Sigmoid colon (tissue), 7 donors: Measurements from ENCODE around the gene GRID2. TPM values are rescaled to one million over a fixed set of nuclear protein-coding genes. Genes with fewer than 3 reads are reported as not detected.
"Not testable (repeated sequence)": the region's sequence is repeated elsewhere in the genome, so short reads cannot be mapped to it uniquely, and the experiment has no call there.

Experiments
- DNase-seq: peaks from one replicate; pipeline ENCODE4 v3.0.0-alpha.2; 2019
- H3K27ac ChIP-seq, 4 donors: fragments of 200-600 bp; sonication (generic); one replicate each; pipeline ENCODE4 v1.5.1; 2016 to 2019; ENCODE audit warnings: mild to moderate bottlenecking in 1 of 4
- H3K27me3 ChIP-seq, 3 donors: fragments of 200-600 bp; sonication (generic); one replicate each; pipeline ENCODE4 v1.5.1; 2019; ENCODE audit warnings: mild to moderate bottlenecking in 1 of 3
- H3K36me3 ChIP-seq, 4 donors: fragments of 200-600 bp; sonication (generic); one replicate each; pipeline ENCODE4 v1.5.1; 2016 to 2019
- H3K4me1 ChIP-seq, 4 donors: fragments of 200-600 bp; sonication (generic); one replicate each; pipeline ENCODE4 v1.5.1; 2017 to 2019
- H3K4me3 ChIP-seq, 4 donors: fragments of 200-600 bp; sonication (generic); one replicate each; pipeline ENCODE4 v1.5.1; 2017 to 2019; ENCODE audit warnings: mild to moderate bottlenecking in 2 of 4, moderate library complexity in 1 of 4
- H3K9me3 ChIP-seq, 4 donors: fragments of 200-600 bp in 3 of 4; sonication (generic) in 3 of 4; one replicate each; pipeline versions ENCODE4 v1.5.1 to v1.6.1; 2013 to 2019
- EP300 ChIP-seq, 4 donors: sonication (generic); formaldehyde crosslinking; IDR thresholded peaks; one replicate each; pipeline ENCODE4 v1.6.1; 2017; ENCODE audit warnings: antibody characterized with exemption in 4 of 4
- POLR2A ChIP-seq, 2 donors: fragments of 450-650 bp; IDR thresholded peaks; one replicate each; pipeline ENCODE4 v1.6.1; 2016; ENCODE audit warnings: antibody characterized with exemption in 2 of 2, mild to moderate bottlenecking in 2 of 2, moderate library complexity in 2 of 2
- POLR2AphosphoS5 ChIP-seq, 4 donors: sonication (generic); formaldehyde crosslinking; IDR thresholded peaks; one replicate each; pipeline ENCODE4 v1.6.1; 2017; ENCODE audit warnings: antibody characterized with exemption in 4 of 4
- WGBS, 2 donors: extraction: QIAGEN DNeasy Blood & Tissue Kit; methylation state at CpG; one replicate each; pipeline ENCODE4 v1.1.7; 2013; 5-methylcytosine and 5-hydroxymethylcytosine counted together
- intact Hi-C: fragments of 100-400 bp; cut with DNase I; formaldehyde crosslinking; loops from one replicate; pipeline ENCODE4 v1.15.1; 2023
- polyA plus RNA-seq, 3 donors: library from polyadenylated mRNA; stranded (reverse); fragments of 200-250 nt; gene quantifications; one replicate each; pipeline ENCODE4 v1.2.3, GENCODE V29; 2013
- total RNA-seq, 4 donors: library from RNA; depleted of rRNA; stranded (reverse); fragments of >200 nt; gene quantifications; one replicate each; pipeline ENCODE4 v1.1.0, GENCODE V29; 2016
- TF ChIP-seq, protein P1 (sequence below), 4 experiments: fragments of 450-650 bp in 3 of 4; fragments of 200-600 bp in 1 of 4; IDR thresholded peaks; one replicate each; pipeline ENCODE4 v1.5.1; 2016 to 2019; ENCODE audit warnings: antibody characterized with exemption in 4 of 4, mild to moderate bottlenecking in 3 of 4, moderate library complexity in 2 of 4
- donor health status: healthy with polysubstance abuse.
- donor health status: Bipolar disorder and iron deficiency.
- donor health status: healthy.

GRID2 gene
- total and polyA plus RNA-seq, 7 donors = 0.04 to 1.9 (median 0.28) TPM; not detected in 2

DNA sequence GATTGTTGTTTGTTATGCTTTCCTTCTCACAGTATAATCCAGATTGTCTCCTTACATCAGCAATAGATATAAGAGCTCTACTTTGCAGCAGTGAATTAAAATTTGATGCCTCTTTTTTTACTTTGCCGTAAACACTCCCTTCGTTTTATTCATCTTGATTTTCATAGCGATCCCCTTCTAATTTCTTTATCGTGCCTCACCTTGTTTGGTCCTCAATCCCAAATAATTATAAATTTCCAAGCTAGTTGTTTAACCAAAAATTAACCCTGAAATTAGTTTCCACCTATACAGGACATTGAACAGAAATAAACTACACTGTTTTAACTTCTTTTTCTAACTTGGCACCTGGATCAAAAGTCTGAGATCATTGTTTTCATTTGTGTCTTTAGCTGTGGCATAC, 35.1 kb upstream of the GRID2 start:
- H3K27ac ChIP-seq = no peak overlapping the region
- DNase-seq = no peak
- intact Hi-C loops = no loop called here
- H3K9me3 ChIP-seq = no peaks in the 10 kb centered on the region
- no peak overlapping the region for H3K4me3 ChIP-seq
- 91 to 93% methylated on average over 4 of the region's 4 CpGs for WGBS, 2 donors
- H3K27me3 ChIP-seq = no peaks in the 10 kb centered on the region
- H3K36me3 ChIP-seq = no peaks in the 10 kb centered on the region
- no peaks in the 10 kb centered on the region for H3K4me1 ChIP-seq
- no peak for TF ChIP-seq POLR2A (IDR thresholded peaks at IDR 0.05)
- TF ChIP-seq EP300 (IDR thresholded peaks at IDR 0.05) = no peak
- TF ChIP-seq, protein P1, sequence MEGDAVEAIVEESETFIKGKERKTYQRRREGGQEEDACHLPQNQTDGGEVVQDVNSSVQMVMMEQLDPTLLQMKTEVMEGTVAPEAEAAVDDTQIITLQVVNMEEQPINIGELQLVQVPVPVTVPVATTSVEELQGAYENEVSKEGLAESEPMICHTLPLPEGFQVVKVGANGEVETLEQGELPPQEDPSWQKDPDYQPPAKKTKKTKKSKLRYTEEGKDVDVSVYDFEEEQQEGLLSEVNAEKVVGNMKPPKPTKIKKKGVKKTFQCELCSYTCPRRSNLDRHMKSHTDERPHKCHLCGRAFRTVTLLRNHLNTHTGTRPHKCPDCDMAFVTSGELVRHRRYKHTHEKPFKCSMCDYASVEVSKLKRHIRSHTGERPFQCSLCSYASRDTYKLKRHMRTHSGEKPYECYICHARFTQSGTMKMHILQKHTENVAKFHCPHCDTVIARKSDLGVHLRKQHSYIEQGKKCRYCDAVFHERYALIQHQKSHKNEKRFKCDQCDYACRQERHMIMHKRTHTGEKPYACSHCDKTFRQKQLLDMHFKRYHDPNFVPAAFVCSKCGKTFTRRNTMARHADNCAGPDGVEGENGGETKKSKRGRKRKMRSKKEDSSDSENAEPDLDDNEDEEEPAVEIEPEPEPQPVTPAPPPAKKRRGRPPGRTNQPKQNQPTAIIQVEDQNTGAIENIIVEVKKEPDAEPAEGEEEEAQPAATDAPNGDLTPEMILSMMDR (IDR thresholded peaks at IDR 0.05) = no peak

DNA sequence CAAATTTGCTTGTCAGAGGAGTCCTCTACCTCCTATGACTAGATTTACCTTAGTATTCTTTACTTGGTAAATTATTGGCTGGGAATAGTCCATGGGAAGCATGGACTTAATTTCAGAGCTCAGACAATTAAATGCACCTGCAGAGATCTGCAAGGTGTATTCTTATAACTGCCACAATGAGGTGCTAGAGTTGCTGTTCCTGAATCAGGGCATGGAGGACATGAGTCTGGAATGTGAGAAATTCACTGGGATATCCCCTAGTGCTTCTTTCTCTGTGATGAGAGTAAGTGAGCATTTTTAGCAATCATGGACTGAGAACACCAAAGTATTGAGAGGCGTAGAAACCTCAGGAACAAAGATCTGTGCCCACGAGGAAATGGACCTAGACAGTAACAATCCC, 32.9 kb upstream of the GRID2 start:
- Histone ChIP-seq H3K9me3 (no peaks in the 10 kb centered on the region), H3K36me3 (no peaks in the 10 kb centered on the region), H3K27ac (no peak overlapping the region), H3K4me3 (no peak overlapping the region), H3K4me1 (no peaks in the 10 kb centered on the region), H3K27me3 (no peaks in the 10 kb centered on the region)
- WGBS, 2 donors = 76 to 78% methylated on average over 2 of the region's 2 CpGs
- no peak for DNase-seq
- TF ChIP-seq EP300 (IDR thresholded peaks at IDR 0.05) = no peak
- TF ChIP-seq, protein P1 (IDR thresholded peaks at IDR 0.05) = no peak
- no peak for TF ChIP-seq POLR2AphosphoS5 (IDR thresholded peaks at IDR 0.05)
- intact Hi-C loops = no loop called here

DNA sequence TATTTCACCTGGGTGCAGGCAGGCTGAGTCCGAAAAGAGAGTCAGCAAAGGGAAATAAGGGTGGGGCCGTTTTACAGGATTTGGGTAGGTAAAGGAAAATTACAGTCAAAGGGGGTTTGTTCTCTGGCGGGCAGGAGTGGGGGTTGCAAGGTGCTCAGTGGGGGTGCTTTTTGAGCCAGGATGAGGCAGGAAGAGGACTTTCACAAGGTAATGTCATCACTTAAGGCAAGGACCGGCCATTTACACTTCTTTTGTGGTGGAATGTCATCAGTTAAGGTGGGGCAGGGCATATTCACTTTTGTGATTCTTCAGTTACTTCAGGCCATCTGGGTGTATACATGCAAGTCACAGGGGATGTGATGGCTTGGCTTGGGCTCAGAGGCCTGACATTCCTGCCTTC, 32.2 kb upstream of the GRID2 start:
- H3K36me3 ChIP-seq, H3K4me3 ChIP-seq, intact Hi-C loops, DNase-seq, H3K9me3 ChIP-seq, H3K27ac ChIP-seq, H3K4me1 ChIP-seq, H3K27me3 ChIP-seq: not testable (repeated sequence)
- WGBS, 2 donors = 59 to 79% methylated on average over 4 of the region's 4 CpGs

DNA sequence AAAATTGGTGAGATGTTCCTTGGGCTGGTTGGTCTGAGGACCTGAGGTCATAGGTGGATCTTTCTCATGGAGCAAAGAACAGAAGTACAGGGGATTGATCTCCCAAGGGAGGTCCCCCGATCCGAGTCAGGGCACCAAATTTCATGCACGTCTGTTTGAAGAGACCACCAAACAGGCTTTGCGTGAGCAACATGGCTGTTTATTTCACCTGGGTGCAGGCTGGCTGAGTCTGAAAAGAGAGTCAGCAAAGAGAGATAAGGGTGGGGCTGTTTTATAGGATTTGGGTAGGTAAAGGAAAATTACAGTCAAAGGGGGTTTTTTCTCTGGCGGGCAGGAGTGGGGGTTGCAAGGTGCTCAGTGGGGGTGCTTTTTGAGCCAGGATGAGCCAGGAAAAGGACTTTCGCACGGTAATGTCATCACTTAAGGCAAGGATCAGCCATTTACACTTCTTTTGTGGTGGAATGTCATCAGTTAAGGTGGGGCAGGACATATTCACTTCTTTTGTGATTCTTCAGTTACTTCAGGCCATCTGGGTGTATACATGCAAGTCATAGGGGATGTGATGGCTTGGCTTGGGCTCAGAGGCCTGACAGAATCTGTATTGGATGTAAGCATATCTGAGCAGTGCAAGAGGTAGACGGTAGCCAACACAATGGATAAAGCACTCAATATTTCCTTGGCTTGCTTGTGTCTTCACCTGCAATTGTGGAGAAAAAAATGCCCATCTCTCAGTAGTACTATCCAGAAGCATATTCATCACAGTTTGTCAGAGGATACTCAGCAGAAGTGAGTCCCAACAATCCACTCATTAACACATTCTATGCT, 26.5 kb upstream of the GRID2 start:
- not testable (repeated sequence) for H3K9me3 ChIP-seq
- 84 to 88% methylated on average over 8 of the region's 8 CpGs for WGBS, 2 donors

DNA sequence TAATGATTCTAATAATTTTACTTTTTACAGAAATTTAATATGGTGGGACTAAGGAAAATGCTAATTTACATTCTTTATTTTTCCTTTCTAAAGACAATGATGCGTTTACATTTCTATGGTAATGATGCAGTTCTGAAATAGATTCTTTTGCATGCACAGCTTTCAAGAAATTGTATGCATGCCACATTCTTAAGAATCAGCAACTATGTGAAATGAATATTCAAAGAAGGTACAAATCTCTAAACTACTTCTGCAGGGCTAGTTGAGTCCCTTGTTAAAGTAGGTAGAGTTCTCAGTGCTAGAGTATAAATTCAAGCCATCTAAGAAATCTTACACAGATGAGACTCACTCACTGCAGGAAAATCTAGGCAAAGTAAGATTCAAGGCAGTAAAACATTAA, 24.5 kb upstream of the GRID2 start:
- 88 to 89% methylated on average over 1 of the region's 1 CpG for WGBS, 2 donors
- TF ChIP-seq POLR2A (IDR thresholded peaks at IDR 0.05) = no peak
- no peaks in the 10 kb centered on the region for H3K36me3 ChIP-seq
- no peak overlapping the region for H3K27ac ChIP-seq
- no peak overlapping the region for H3K4me3 ChIP-seq
- no peaks in the 10 kb centered on the region for H3K9me3 ChIP-seq
- no peaks in the 10 kb centered on the region for H3K27me3 ChIP-seq
- DNase-seq = no peak
- no peaks in the 10 kb centered on the region for H3K4me1 ChIP-seq
- intact Hi-C loops = no loop called here

More for the DNA sequence above, 26.5 kb upstream of the GRID2 start:
- H3K4me1 ChIP-seq, H3K27me3 ChIP-seq, DNase-seq, H3K27ac ChIP-seq, H3K36me3 ChIP-seq, intact Hi-C loops, H3K4me3 ChIP-seq: not testable (repeated sequence)

DNA sequence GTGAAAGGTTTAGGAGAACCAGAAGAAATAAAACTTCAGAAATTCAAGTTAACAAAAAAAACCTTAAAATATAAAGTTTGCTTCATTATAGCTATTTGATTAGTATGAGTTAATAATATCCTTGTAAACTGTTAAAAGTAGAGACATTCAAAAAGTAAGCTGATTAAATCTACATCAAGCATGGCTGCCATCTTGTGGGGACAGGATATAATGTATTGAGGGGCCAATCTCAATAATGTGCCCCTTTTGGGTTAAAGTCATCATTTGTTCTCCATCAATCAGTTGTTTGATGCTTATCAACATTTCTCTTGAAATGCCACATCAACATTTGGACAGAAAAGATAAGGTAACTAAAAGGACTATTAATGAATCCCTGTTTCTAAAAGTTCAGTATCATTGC, 4.6 kb upstream of the GRID2 start:
- TF ChIP-seq, protein P1 (IDR thresholded peaks at IDR 0.05) = no peak
- TF ChIP-seq POLR2A (IDR thresholded peaks at IDR 0.05) = no peak
- Histone ChIP-seq H3K36me3 (no peaks in the 10 kb centered on the region), H3K27ac (no peak overlapping the region), H3K4me1 (peaks cover 0 to 8% (median 7%) of the 10 kb centered on the region in 4 donors), H3K4me3 (no peak overlapping the region), H3K9me3 (no peaks in the 10 kb centered on the region), H3K27me3 (peaks cover 13 to 41% (median 16%) of the 10 kb centered on the region in 3 donors)
- no peak for DNase-seq
- intact Hi-C loops = no loop called here
